C4-2B (cell line): ENCODE measurements around the gene KLF2.

Experiments
- H3K27ac ChIP-seq: fragments of 450-650 bp; 2 replicates; pipeline ENCODE4 v1.5.1; 2017
- CTCF ChIP-seq: fragments of 450-650 bp; conservative IDR thresholded peaks from 2 replicates; pipeline ENCODE4 v1.5.1; 2017; ENCODE audit warnings: mild to moderate bottlenecking
- ZFX ChIP-seq: fragments of 450-650 bp; IDR thresholded peaks from 2 replicates; pipeline ENCODE4 v1.6.1; 2017

Gene KLF2

GRCh38 chr19:16351133-16351809 lies 26.6 kb downstream of the KLF2 start:
- TF ChIP-seq ZFX: no peak
- H3K27ac ChIP-seq: no peak overlapping the region

DNA sequence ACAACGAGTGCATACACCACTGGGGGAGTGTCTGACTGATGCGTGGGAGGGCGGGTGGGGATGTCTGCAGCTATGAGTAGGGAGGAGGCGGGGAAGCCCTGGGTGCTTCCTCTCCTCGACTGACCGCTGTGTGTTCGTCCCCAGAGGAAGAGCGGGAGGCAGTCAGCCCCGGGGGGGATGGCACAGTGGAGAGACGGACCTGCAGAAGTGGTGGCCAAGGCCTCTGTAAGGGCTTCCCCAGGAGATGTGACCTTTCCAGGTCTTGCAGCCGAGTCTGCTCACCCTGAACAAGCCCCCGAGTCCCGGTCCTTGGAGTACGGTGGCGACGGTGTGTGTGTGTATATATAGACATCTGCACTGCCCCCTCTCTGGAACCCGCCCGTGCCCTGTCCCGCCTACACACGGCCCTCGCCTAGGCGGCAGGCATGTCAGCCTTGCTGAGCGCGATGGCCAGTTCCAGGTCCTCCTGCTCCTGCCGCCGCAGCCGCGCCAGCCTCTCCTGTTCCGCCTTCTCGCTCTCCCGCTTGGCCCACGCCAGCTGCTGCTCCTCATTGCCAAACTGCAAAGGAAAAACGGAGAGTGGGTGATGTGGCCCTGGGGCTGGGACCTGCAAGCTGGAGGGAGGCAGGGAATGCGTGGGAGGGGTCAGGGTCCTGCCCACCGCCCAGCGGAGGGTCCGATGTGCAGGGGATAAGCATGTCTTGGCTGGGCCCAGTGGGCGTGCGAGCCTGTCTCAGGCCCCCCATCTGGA lies 30.8 kb downstream of the KLF2 start:
- no peak for TF ChIP-seq CTCF
- no peak for TF ChIP-seq ZFX
- H3K27ac ChIP-seq: no peak overlapping the region

DNA sequence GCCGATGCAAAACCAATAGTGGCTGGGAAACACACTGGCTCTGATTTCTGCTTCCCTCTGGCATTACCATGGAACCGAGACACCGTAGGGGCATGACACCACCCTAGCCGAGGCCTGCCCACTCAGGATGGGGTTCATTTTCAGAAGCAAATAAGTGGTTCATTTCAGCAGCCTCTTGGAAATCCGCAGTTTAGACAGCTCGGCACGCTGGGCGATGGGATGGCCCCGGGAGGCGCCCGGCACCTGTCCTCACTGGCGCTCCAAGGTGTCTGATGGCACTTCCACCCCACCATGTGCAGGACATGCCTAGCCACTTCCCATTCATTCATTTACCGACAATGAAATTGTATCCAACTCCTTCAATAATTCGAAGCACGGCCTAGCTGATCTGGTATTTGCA lies 33.8 kb downstream of the KLF2 start:
- TF ChIP-seq ZFX (no peak), CTCF (no peak)
- H3K27ac ChIP-seq: no peak overlapping the region

GRCh38 chr19:16359074-16359473 lies 34.4 kb downstream of the KLF2 start:
- no peak overlapping the region for H3K27ac ChIP-seq
- TF ChIP-seq ZFX: no peak
- TF ChIP-seq CTCF: no peak

GRCh38 chr19:16359964-16360363 lies 35.3 kb downstream of the KLF2 start:
- no peak for TF ChIP-seq ZFX
- no peak for TF ChIP-seq CTCF
- no peak overlapping the region for H3K27ac ChIP-seq

GRCh38 chr19:16360738-16361137 lies 36.1 kb downstream of the KLF2 start:
- no peak for TF ChIP-seq ZFX
- no peak for TF ChIP-seq CTCF
- H3K27ac ChIP-seq: no peak overlapping the region

- TF ChIP-seq CTCF (no peak), ZFX (no peak)
- no peak overlapping the region for H3K27ac ChIP-seq
These were observed 36.6 kb downstream of the KLF2 start for GRCh38 chr19:16361254-16361653.
